ENCODE results near the gene MINDY3. TPM values are rescaled to one million over a fixed set of nuclear protein-coding genes. Genes with fewer than 3 reads are reported as not detected.

Gene MINDY3
- total RNA-seq, 1 experiment from 2014 or later = 14.9 TPM

DNA sequence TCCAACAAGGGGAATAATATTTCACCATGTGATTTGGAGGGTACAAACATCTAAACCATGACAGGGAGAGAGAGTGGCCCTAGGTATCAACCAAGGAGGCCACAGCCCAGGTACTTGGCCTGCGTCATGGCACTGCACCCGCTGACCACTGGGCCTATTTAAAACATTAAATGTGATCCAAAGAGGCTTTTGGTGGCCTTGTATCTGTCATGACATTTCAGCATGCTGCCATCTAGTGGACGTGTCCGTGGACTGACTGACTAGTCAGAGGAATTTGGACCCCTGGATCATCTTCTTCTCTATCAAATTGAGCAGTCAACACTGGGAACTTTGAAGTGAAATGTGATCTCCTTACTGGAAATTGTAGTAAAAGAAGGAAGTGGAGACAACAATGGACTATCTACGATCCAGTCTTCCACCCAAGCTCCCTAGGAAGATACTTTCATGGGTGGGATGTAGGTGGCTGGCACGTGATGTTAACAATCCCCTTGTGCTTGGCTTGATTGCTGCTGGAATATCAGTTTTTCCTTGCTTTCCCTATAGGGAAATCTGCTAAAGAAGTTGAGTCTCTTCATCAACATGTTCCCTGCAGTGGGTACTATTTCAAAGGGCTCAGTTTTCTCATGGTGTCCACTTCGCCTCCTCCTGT, 116.0 kb downstream of the MINDY3 start:
- Histone ChIP-seq H4K20me1 (ENCODE audit: control insufficient read depth, insufficient read depth, insufficient read length) (no peaks in the 10 kb centered on the region), H4K91ac (ENCODE audit: insufficient read length, low read depth, low read length) (no peak overlapping the region), H2BK120ac (ENCODE audit: low read depth, low read length, poor library complexity, severe bottlenecking) (no peak overlapping the region), H3K27me3 (ENCODE audit: insufficient read depth, low read length) (no peaks in the 10 kb centered on the region), H3T11ph (ENCODE audit: low read length) (no peak overlapping the region), H2AFZ (ENCODE audit: low read length) (no peak overlapping the region), H3K4me2 (ENCODE audit: insufficient read depth, insufficient read length, low read length) (no peak overlapping the region), H3K9ac (ENCODE audit: extremely low read depth, insufficient read length, low read length) (no peak overlapping the region), H3K14ac (ENCODE audit: insufficient read depth, low read length) (no peak overlapping the region), H3K79me1 (ENCODE audit: insufficient read depth, low read depth, low read length, poor library complexity, severe bottlenecking) (no peaks in the 10 kb centered on the region), H2BK12ac (ENCODE audit: insufficient read length, low read depth, low read length) (no peak overlapping the region), H3K18ac (ENCODE audit: insufficient read length, low read depth, low read length) (no peak overlapping the region), H3K23ac (ENCODE audit: insufficient read length, low read depth, low read length) (no peak overlapping the region), H2BK5ac (ENCODE audit: insufficient read length, low read length) (no peak overlapping the region), H3K79me2 (ENCODE audit: insufficient read depth, low read length) (no peaks in the 10 kb centered on the region), H3K56ac (ENCODE audit: insufficient read length, low read depth, low read length) (no peak overlapping the region), H3K9me3 (ENCODE audit: control insufficient read depth, low read depth, low read length) (no peaks in the 10 kb centered on the region), H3K27ac (ENCODE audit: insufficient read length, low read depth, low read length) (no peak overlapping the region), H3K4me1 (ENCODE audit: insufficient read depth, low read length) (no peaks in the 10 kb centered on the region), H2BK20ac (ENCODE audit: low read depth, low read length, poor library complexity, severe bottlenecking) (no peak overlapping the region), H3K23me2 (ENCODE audit: insufficient read length, low read depth, low read length, poor library complexity, severe bottlenecking) (no peaks in the 10 kb centered on the region), H4K5ac (ENCODE audit: insufficient read length, low read depth, low read length) (no peak overlapping the region), H3K4ac (ENCODE audit: low read depth, low read length) (no peak overlapping the region), H4K8ac (replicated peaks; ENCODE audit: insufficient read length, low read depth, low read length) (no peak overlapping the region), H2BK15ac (ENCODE audit: low read depth, low read length) (no peak overlapping the region), H2AK5ac (ENCODE audit: insufficient read length, low read length) (no peak overlapping the region)
- Mint-ChIP-seq H3K36me3 (ENCODE audit: insufficient read depth in 1 of 3, low read depth in 3 of 3) (no peaks in the 10 kb centered on the region), H3K27me3 (ENCODE audit: low read depth) (peaks cover 8% of the 10 kb centered on the region), H3K4me3 (no peak overlapping the region), H3K27ac (no peak overlapping the region), H3K9me3 (no peaks in the 10 kb centered on the region), H3K4me1 (peaks cover 7 to 9% of the 10 kb centered on the region in 2 experiments; a peak in 3 of 4 replicates)
- WGBS (ENCODE audit: extremely low coverage, insufficient read length, low lambda C conversion rate) = no CpG with 5 or more reads among the region's 7 CpGs
- peak; percentile 67 for DNase-seq
- TF ChIP-seq CTCF (conservative IDR thresholded peaks at IDR 0.05) = peak; percentile 82
